Putamen (tissue), 1 donor: Measurements from ENCODE around the gene GALR1.
"Not testable (repeated sequence)": the region's sequence is repeated elsewhere in the genome, so short reads cannot be mapped to it uniquely, and the experiment has no call there.

ENCODE experiments used
- DNase-seq: peaks from one replicate; pipeline ENCODE4 v3.0.0-alpha.2; 2016; ENCODE audit warnings: low spot score

Gene GALR1

GRCh38 chr18:77250926-77251729 lies 1.5 kb downstream of the GALR1 start:
- no peak for DNase-seq

GRCh38 chr18:77251730-77252050 lies 2.0 kb downstream of the GALR1 start:
- no peak for DNase-seq

DNA sequence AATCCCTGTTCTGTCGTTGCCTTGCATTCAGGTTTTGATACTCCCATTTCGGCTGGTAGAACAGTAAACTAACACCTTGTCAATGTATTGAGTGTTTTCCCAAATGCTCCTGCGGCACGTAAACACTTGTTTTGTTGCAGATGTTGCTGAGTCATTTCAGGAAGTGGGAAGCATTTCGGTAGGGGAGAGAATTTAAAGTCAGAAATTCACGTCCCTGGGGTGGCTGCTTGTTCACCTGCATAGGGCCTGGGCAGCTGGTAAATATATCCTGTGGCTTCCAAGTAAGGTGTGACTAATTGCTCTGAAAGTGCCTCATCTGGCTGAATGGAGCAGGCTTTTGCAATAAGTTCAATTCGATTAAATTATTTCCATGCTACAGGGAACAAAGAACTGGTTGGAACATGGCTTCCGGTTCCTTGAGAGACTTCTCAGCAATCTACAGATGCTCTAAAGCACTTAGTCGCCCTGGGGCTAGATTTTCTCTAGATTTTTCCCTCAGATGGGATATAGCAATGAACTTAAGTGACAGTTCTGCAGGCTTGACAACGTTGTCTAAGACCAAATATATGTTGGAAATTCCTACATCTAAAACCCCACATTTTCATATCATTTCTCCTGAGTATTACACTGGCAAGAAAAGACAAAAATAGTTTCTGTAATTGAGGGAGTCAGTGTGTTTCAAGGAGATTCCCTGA lies 5.2 kb downstream of the GALR1 start:
- no peak for DNase-seq

DNA sequence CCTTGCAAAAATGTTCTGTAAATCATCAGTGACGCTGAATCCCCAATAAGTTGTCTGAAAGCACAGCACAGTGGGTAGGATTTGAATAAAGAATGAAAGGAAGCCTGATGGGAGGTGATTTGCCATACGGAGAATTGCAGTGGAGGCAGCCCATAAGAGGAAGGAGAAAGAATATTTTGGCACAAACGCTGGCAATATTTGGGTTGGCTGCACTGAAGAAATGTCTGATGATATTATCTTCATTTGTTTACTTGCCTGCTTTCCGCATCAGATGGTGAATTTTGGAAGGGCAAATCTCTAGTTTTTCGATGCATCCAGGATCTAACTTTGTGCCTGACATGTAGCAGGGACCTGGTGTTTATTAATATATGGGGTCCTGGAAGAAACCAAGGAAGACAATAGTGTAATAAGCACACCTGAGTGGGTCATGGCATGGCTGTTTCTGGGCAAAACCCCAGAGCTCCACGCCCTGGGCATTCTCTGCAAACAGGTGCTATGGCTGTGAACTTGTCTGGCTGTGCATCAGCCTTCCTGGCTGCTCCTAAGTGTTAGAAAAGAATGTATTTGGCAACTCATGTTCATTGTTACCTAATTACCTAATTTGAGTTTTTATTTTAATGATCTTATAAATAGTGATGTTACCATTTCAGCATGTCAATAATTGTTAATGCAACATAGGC lies 5.9 kb downstream of the GALR1 start:
- no peak for DNase-seq

DNA sequence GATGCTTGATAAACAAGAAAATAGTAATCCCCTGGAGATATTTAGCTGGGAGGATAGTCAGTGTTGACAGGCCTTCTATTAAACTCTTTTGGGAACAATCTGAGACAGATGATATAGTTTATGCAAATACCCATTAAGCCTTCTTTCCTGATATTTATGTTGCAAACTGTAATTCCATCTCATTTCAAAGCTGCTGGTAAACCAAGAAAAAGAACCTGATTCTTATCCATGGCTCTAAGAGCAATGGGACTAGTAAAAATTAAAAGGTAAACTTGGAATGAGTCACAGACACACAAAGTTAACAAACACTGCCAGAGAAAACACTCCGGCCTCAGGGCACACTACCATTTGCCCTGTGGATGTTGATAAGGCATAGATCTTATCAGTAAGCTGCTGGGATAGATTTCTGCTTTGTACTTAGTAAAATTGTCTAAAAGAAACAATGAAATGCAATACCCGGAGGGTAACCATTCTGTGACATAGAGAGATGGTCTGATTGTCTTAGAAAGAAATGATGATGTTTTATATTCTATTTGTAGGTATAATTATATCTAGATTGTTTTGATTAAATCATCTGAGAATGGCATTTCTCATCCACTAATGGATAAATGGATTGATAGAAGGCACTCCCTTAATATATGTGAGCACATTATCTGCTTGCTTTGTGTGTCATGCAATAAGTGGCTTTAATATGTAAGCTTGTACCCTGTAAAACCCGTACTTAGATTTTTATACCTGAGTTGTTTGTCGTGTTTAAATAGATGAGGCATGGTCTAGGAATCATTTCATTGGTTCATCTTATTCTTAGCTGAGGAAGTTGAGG lies 13.2 kb downstream of the GALR1 start:
- no peak for DNase-seq

GRCh38 chr18:77263466-77263763 lies 13.8 kb downstream of the GALR1 start:
- DNase-seq: no peak

DNA sequence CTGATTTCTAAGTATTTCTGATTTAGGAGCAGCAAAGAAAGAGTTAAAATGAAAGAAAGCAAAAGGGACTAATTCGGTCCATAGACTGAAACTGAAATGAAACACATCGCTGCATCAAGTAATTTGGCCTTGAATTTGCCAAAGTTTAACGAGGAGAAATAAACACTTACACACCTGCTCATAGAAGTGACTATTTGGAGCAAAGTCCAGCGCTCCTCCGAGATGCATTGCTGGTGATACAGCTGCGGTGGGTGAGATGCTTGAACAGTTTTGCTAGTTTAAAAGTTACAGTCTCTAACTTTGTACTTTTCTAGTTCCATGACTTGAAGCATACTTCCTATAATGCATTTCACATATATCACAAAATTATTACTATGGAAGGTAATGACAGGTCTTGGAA lies 18.3 kb downstream of the GALR1 start:
- DNase-seq: no peak

- no peak for DNase-seq
These were observed 18.8 kb downstream of the GALR1 start for GRCh38 chr18:77268456-77268855.

GRCh38 chr18:77271576-77272481 lies 22.2 kb downstream of the GALR1 start:
- DNase-seq: no peak

DNA sequence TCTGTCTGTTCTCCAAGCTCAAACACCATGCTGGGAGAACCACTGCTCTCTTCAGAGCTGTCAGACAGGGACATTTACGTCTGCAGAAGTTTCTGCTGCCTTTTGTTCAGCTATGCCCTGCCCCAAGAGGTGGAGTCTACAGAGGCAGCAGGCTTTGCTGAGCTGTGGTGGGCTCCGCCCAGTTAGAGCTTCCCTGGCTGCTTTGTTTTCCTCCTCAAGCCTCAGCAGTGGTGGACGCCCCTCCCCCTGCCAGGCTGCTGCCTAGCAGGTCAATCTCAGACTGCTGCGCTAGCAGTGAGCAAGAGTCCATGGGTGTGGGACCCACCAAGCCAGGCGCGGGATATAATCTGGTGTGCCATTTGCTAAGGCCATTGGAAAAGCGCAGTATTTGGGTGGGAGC lies 41.2 kb downstream of the GALR1 start:
- not testable (repeated sequence) for DNase-seq

DNA sequence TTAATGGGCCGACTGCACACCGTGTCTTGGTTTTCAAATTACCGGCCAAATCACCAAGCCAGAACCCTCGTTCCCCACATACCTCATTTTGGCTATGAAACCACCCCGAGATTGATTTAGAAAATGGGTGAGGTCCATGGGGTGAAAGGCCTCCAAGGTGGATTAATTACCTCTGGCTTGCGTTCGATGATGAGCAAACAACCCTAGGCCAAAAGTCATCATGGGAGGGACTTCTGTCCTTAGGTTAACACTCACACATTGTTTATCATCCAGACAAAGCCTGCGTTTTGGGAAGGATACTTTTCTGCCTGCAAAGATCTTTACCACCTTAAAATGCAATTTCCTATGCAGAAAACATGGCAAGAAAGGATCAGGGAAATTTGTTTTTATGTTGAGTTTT lies 48.5 kb downstream of the GALR1 start:
- no peak for DNase-seq

DNA sequence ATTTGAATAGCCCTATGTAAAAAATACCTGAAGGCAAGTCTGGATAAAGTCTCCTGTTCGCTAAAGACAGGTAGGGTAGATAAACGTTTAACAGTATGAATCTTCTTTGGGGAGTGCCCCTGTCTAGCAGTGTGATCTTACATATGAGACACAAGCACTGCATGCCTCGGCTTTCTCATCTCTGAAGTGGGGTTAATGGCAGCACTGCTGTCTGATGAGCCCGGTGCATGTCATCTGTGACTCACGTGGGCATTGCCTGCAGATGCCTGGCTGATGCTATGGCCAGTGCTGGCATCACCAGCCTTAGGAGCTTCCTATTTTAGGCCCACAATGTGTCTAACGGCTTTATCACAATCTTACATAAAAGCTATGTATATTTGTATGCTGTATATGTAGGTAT lies 50.1 kb downstream of the GALR1 start:
- no peak for DNase-seq

DNA sequence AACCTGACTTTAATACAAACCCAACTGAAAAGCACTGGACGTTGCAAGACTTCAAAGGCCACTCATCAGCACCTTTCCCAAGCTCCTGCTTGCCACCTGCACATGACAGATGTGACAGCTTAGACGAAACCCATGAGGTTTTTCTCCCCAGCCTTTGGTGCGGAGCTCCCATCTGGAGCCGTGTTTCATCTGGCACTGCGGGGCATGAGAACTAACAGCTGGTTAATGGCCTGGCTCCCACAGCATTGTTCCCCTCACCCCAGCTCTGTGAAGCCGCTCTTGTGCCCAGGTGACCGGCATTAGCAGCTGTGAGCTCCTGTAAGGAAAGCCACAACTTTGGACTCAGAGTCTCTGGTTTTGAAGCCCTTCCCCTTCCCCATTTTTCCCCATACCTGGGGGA lies 50.9 kb downstream of the GALR1 start:
- no peak for DNase-seq

DNA sequence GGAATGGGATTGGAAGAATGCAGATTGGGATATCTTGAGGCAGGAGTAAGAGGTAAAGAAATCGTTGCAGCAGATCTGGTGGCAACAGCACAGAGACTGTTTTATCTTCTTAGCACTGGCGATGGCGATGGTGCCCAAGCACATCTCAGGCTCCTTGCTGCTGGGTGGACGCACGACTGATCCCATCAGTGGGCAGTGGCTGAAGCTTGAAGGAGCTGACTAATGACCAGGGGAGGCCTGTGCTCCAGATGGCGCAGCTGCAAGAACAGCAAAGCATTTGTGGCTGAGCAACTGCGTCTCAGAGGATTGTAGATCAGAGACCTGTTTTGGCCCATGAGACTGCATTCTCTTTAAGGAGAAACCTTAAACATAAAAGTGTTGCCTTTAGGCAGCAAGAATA lies 54.6 kb downstream of the GALR1 start:
- no peak for DNase-seq

- no peak for DNase-seq
These were observed 56.0 kb downstream of the GALR1 start for GRCh38 chr18:77305676-77306075.

DNA sequence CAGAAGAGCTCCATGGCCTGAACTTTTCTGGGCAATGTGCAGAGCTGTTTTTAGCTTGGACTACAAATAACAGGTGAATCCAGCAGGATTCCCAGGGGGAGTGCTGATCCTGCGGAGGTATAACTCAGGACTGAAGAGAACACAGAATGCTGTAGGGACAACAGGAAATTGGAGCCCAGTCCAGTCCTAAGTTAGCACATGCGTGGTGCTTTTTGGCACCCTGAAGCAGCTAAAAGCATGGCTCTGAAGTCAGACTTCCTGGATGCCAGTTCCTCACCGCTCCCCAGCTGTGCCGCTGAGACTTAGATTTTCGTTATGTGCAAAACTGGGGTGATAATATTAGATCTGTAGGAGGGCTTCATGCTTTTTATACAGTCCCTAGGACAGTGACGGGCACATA lies 58.6 kb downstream of the GALR1 start:
- no peak for DNase-seq

GRCh38 chr18:77314511-77314910 lies 64.9 kb downstream of the GALR1 start:
- DNase-seq: no peak

- no peak for DNase-seq
These were observed 65.3 kb downstream of the GALR1 start for GRCh38 chr18:77314952-77315351.

GRCh38 chr18:77316008-77316407 lies 66.4 kb downstream of the GALR1 start:
- DNase-seq: no peak

- no peak for DNase-seq
These were observed 67.0 kb downstream of the GALR1 start for GRCh38 chr18:77316641-77317040.

- DNase-seq: no peak
These were observed 71.4 kb downstream of the GALR1 start for GRCh38 chr18:77320971-77321559.
